Measurements from ENCODE around the gene TIPIN. TPM values are rescaled to one million over a fixed set of nuclear protein-coding genes. Genes with fewer than 3 reads are reported as not detected.
"Not testable (repeated sequence)": the region's sequence is repeated elsewhere in the genome, so short reads cannot be mapped to it uniquely, and the experiment has no call there.

TIPIN gene
- polyA plus RNA-seq, 1 donor from 2014 or later = 7.4 TPM

DNA sequence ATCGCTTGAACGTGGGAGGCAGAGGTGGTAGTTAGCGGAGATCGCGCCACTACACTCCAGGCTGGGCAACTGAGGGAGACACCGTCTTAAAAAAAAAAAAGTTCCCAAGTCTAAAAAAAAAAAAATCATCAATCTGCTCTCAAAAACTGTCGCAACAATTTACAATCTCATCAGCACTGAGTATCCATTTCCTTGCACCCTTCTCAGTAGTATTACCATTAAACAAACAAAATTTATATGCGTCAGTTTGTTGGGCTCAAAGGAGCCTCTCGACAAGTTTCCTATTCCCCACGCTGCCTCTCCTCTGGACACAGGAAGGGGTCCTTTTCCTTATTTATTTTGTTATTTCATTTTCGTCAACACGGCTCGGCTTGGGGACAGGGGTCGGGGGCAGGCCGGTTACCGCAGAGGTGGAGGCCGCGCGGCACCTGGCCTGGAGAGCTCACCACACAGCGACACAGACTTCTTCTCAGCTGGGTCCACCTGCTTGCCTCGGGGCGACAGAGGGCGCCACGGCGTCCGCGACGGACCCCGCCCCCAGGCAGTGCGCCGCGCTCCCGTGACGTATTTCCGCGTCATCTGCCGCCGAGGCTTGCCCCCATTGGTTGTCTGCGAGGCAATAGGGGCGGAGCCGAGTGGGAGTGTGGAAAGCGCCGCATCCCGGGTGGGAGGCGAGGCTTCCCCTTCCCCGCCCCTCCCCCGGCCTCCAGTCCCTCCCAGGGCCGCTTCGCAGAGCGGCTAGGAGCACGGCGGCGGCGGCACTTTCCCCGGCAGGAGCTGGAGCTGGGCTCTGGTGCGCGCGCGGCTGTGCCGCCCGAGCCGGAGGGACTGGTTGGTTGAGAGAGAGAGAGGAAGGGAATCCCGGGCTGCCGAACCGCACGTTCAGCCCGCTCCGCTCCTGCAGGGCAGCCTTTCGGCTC is 30.0 kb upstream of the TIPIN start, which contains the start of gene MAP2K1:
Gene MAP2K1 (plus strand): TSS at position 709 of the 920 bp plus-strand sequence. CDS start 436 bp downstream, outside the sequence.
- Histone ChIP-seq H3K4me3 (ENCODE audit: low read length) (peak within 1 kb of the TSS; percentile 92), H3K27me3 (ENCODE audit: insufficient read depth, low read depth, low read length) (no peaks in the 10 kb centered on the region), H3K9ac (ENCODE audit: low read length) (peak within 1 kb of the TSS; percentile 72), H3K36me3 (ENCODE audit: insufficient read depth, low read length) (no peaks in the 10 kb centered on the region), H3F3A (ENCODE audit: insufficient read depth, low read length, poor library complexity, severe bottlenecking) (no peaks in the 10 kb centered on the region), H3K9me2 (ENCODE audit: insufficient read depth, low read length) (no peaks in the 10 kb centered on the region), H3K4me2 (ENCODE audit: low read length) (peak within 1 kb of the TSS; percentile 54), H3K9me3 (ENCODE audit: low read length) (no peaks in the 10 kb centered on the region), H4K20me1 (ENCODE audit: insufficient read depth) (no peaks in the 10 kb centered on the region), H3K79me2 (replicated peaks; ENCODE audit: insufficient read depth, low read length) (peaks cover 23% of the 10 kb centered on the region), H3K27ac (ENCODE audit: low read length) (peak within 1 kb of the TSS; percentile 71), H2AFZ (ENCODE audit: low read depth, low read length) (peak within 1 kb of the TSS; percentile 40)
- TF ChIP-seq POLR2AphosphoS5 (IDR thresholded peaks at IDR 0.05) (peak; percentile 67), REST (IDR thresholded peaks at IDR 0.05; ENCODE audit: borderline replicate concordance) (peak; percentile 46), SMC3 (conservative IDR thresholded peaks at IDR 0.05; ENCODE audit: poor library complexity) (peak; percentile 80), CTCF (IDR thresholded peaks at IDR 0.05; ENCODE audit: poor library complexity, severe bottlenecking) (peak; percentile 94), EP300 (conservative IDR thresholded peaks at IDR 0.05; ENCODE audit: poor library complexity, severe bottlenecking) (peak; percentile 57), MXI1 (conservative IDR thresholded peaks at IDR 0.05; ENCODE audit: poor library complexity, severe bottlenecking) (peak; percentile 67), EZH2 (IDR thresholded peaks at IDR 0.05; ENCODE audit: borderline replicate concordance, insufficient read depth, low read length, poor library complexity, severe bottlenecking) (no peak), RAD21 (conservative IDR thresholded peaks at IDR 0.05) (peak; percentile 61), TAF1 (IDR thresholded peaks at IDR 0.05; ENCODE audit: low read depth) (peak; percentile 86)

DNA sequence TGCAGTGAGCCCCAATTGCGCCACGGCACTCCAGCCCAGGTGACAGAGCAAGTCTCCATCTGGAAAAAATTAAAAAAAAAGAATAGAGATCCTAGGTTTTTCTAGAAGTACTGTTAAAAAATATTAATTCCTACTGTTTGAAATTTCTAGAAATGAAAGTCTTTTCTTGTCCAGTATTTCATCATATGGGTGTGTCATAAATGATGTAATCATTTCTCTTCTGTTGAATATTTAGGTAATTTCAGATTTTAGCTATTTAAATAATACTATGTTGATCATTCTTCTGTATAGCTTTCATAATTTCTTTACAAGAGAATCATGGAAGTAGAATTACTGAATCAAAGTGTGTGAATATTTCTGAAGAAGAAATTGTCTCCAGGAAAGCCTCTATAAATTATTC is 24.9 kb upstream of the TIPIN start:
- not testable (repeated sequence) for H3K27ac ChIP-seq (ENCODE audit: low read length); H3K9me3 ChIP-seq (ENCODE audit: low read length); H2AFZ ChIP-seq (ENCODE audit: low read depth, low read length); H3K4me3 ChIP-seq (ENCODE audit: low read length); H3K9ac ChIP-seq (ENCODE audit: low read length); H3K36me3 ChIP-seq (ENCODE audit: insufficient read depth, low read length); H4K20me1 ChIP-seq (ENCODE audit: insufficient read depth); H3F3A ChIP-seq (ENCODE audit: insufficient read depth, low read length, poor library complexity, severe bottlenecking); H3K9me2 ChIP-seq (ENCODE audit: insufficient read depth, low read length); H3K27me3 ChIP-seq (ENCODE audit: insufficient read depth, low read depth, low read length); H3K4me2 ChIP-seq (ENCODE audit: low read length); H3K79me2 ChIP-seq (replicated peaks; ENCODE audit: insufficient read depth, low read length)

Measured in neural cell (in vitro differentiated cells).